CD14-positive monocyte (primary cell): Measurements from ENCODE around the gene GGTLC2. TPM values are rescaled to one million over a fixed set of nuclear protein-coding genes. Genes with fewer than 3 reads are reported as not detected.

Source experiments
- DNase-seq, 3 donors: peaks; one replicate each; pipeline ENCODE4 v3.0.0-alpha.2; 2011 to 2022
- H2AFZ ChIP-seq: 2 replicates; pipeline ENCODE4 v1.6.0; 2012; ENCODE audit warnings: mild to moderate bottlenecking, low read depth, low read length, inconsistent platforms; ENCODE audit not compliant: insufficient read depth, poor library complexity, severe bottlenecking
- H3K27ac ChIP-seq, 2 donors: 1 replicate in 1 of 2; 2 replicates in 1 of 2; pipeline ENCODE4 v1.5.1; 2012 to 2013; ENCODE audit warnings: low read length in 2 of 2, control low read depth in 1 of 2, inconsistent platforms in 1 of 2, low read depth in 1 of 2, mild to moderate bottlenecking in 1 of 2
- H3K27me3 ChIP-seq, 2 donors: one replicate each; pipeline versions ENCODE4 v1.6.0 to v1.6.1; 2011 to 2013; ENCODE audit warnings: low read length in 2 of 2; ENCODE audit not compliant: control insufficient read depth in 2 of 2, insufficient read depth in 2 of 2
- H3K36me3 ChIP-seq, 2 donors: replicated peaks in 1 of 2; 1 replicate in 1 of 2; 2 replicates in 1 of 2; pipeline versions ENCODE4 v1.5.1 to v1.6.1; 2012 to 2013; ENCODE audit warnings: low read length in 2 of 2, control low read depth in 1 of 2, inconsistent platforms in 1 of 2, mild to moderate bottlenecking in 1 of 2; ENCODE audit not compliant: insufficient read depth in 2 of 2, control insufficient read depth in 1 of 2
- H3K4me1 ChIP-seq, 2 donors: 1 replicate in 1 of 2; 2 replicates in 1 of 2; pipeline versions ENCODE4 v1.5.1 to v1.6.1; 2012 to 2013; ENCODE audit warnings: low read length in 2 of 2, control low read depth in 1 of 2, inconsistent platforms in 1 of 2, mild to moderate bottlenecking in 1 of 2, moderate library complexity in 1 of 2; ENCODE audit not compliant: insufficient read depth in 2 of 2, control insufficient read depth in 1 of 2
- H3K4me2 ChIP-seq: replicated peaks from 2 replicates; pipeline ENCODE3; 2012; ENCODE audit warnings: low read length, moderate library complexity, mild to moderate bottlenecking; ENCODE audit not compliant: poor library complexity, severe bottlenecking; ENCODE audit errors: extremely low read depth
- H3K4me3 ChIP-seq, 3 experiments: fragments of 200-600 bp in 1 of 3; sonication (generic) in 1 of 3; replicated peaks in 1 of 3; 1 replicate in 2 of 3; 2 replicates in 1 of 3; pipeline ENCODE4 v1.5.1; 2011 to 2013; ENCODE audit warnings: low read length in 3 of 3, mild to moderate bottlenecking in 3 of 3, control low read depth in 2 of 3, low read depth in 2 of 3, inconsistent platforms in 1 of 3, moderate library complexity in 1 of 3
- H3K79me2 ChIP-seq: 2 replicates; pipeline ENCODE4 v1.6.0; 2012; ENCODE audit warnings: mild to moderate bottlenecking, control low read depth, inconsistent platforms, low read length, moderate library complexity; ENCODE audit not compliant: insufficient read depth
- H3K9ac ChIP-seq: 2 replicates; pipeline ENCODE4 v1.6.0; 2017; ENCODE audit warnings: low read length, mild to moderate bottlenecking; ENCODE audit not compliant: insufficient read depth, poor library complexity, severe bottlenecking
- H3K9me3 ChIP-seq, 2 donors: replicated peaks in 1 of 2; 1 replicate in 1 of 2; 2 replicates in 1 of 2; pipeline versions ENCODE4 v1.5.1 to v1.6.1; 2012 to 2013; ENCODE audit warnings: low read length in 2 of 2, control low read depth in 1 of 2; ENCODE audit not compliant: control insufficient read depth in 1 of 2, insufficient read depth in 1 of 2
- H4K20me1 ChIP-seq: 2 replicates; pipeline ENCODE4 v1.6.0; 2012; ENCODE audit warnings: mild to moderate bottlenecking, low read length, control low read depth, moderate library complexity; ENCODE audit not compliant: insufficient read depth
- H3K27ac Mint-ChIP-seq, 7 donors: one replicate each; pipeline ENCODE4 v1.8.0; 2020; ENCODE audit warnings: mild to moderate bottlenecking in 7 of 7, mixed read lengths in 7 of 7, moderate library complexity in 6 of 7, inconsistent platforms in 2 of 7
- H3K27me3 Mint-ChIP-seq, 3 donors: one replicate each; pipeline ENCODE4 v1.8.0; 2021 to 2022; ENCODE audit warnings: low read depth in 3 of 3, mild to moderate bottlenecking in 3 of 3, mixed read lengths in 3 of 3, moderate library complexity in 3 of 3, inconsistent platforms in 1 of 3
- H3K36me3 Mint-ChIP-seq, 2 donors: one replicate each; pipeline ENCODE4 v1.8.0; 2020; ENCODE audit warnings: mixed read lengths in 2 of 2, inconsistent platforms in 1 of 2, mild to moderate bottlenecking in 1 of 2
- H3K4me1 Mint-ChIP-seq: one replicate; pipeline ENCODE4 v1.8.0; 2020; ENCODE audit warnings: mild to moderate bottlenecking, mixed read lengths
- H3K4me3 Mint-ChIP-seq, 2 donors: one replicate each; pipeline ENCODE4 v1.8.0; 2020; ENCODE audit warnings: mild to moderate bottlenecking in 2 of 2, mixed read lengths in 2 of 2, moderate library complexity in 1 of 2
- H3K9me3 Mint-ChIP-seq, 7 donors: one replicate each; pipeline ENCODE4 v1.8.0; 2020 to 2022; ENCODE audit warnings: mixed read lengths in 7 of 7, mild to moderate bottlenecking in 6 of 7, moderate library complexity in 6 of 7, inconsistent platforms in 2 of 7
- WGBS: methylation state at CpG from one replicate; pipeline ENCODE4 v1.1.5; 2013; ENCODE audit warnings: missing lambda C conversion rate; ENCODE audit not compliant: insufficient coverage; 5-methylcytosine and 5-hydroxymethylcytosine counted together
- intact Hi-C, 2 donors: fragments of 100-400 bp; cut with micrococcal nuclease; formaldehyde crosslinking; loops; one replicate each; pipeline versions ENCODE4 v1.15.0 to v1.15.1; 2023
- polyA plus RNA-seq, 3 donors: library from polyadenylated mRNA; depleted of rRNA in 1 of 3; unstranded in 2 of 3; stranded (reverse) in 1 of 3; fragments of 300-500 nt in 2 of 3; fragments of >200 nt in 1 of 3; fragmentation: Illumina TruSeq in 2 of 3; gene quantifications; 1 replicate in 2 of 3; 2 replicates in 1 of 3; pipeline ENCODE4 v1.2.3, GENCODE V29; 2012 to 2021
- TF ChIP-seq, protein P1 (sequence below): fragments of 200-600 bp; IDR thresholded peaks from one replicate; pipeline ENCODE4 v1.8.0; 2022; ENCODE audit warnings: antibody characterized with exemption, mild to moderate bottlenecking

GGTLC2 gene
- polyA plus RNA-seq, 3 donors = not detected

DNA sequence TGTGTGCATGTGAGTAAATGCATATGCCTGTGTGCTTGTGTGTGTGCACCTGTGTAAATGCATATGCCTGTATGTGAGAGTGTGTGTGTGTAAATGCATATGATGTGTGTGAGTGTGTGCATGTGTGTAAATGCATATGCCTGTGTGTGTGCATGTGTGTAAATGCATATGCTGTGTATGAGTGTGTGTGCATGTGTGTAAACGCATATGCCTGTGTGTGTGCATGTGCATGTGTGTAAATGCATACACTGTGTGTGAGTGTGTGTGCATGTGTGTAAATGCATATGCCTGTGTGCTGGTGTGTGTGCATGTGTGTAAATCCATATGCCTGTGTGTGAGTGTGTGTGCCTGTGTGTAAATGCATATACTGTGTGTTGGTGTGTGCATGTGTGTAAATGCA lies 37.8 kb downstream of the GGTLC2 start:
- no peak for DNase-seq
- Histone ChIP-seq H4K20me1 (no peaks in the 10 kb centered on the region), H3K4me2 (no peak overlapping the region), H3K27me3 (no peaks in the 10 kb centered on the region), H3K4me1 (peaks cover 0 to 4% of the 10 kb centered on the region in 2 donors), H3K79me2 (no peaks in the 10 kb centered on the region), H3K4me3 (no peak overlapping the region), H3K9me3 (no peaks in the 10 kb centered on the region), H3K9ac (no peak overlapping the region), H3K27ac (no peak overlapping the region), H3K36me3 (no peaks in the 10 kb centered on the region), H2AFZ (no peak overlapping the region)
- Mint-ChIP-seq H3K27ac (no peak overlapping the region), H3K4me3 (no peak overlapping the region), H3K27me3 (peaks cover 3 to 5% (median 3%) of the 10 kb centered on the region in 3 donors), H3K36me3 (no peaks in the 10 kb centered on the region), H3K4me1 (peaks cover 11% of the 10 kb centered on the region), H3K9me3 (no peaks in the 10 kb centered on the region)
- intact Hi-C loops = no loop called here
- 100% methylated on average over 1 of the region's 1 CpG for WGBS
- TF ChIP-seq, protein P1, sequence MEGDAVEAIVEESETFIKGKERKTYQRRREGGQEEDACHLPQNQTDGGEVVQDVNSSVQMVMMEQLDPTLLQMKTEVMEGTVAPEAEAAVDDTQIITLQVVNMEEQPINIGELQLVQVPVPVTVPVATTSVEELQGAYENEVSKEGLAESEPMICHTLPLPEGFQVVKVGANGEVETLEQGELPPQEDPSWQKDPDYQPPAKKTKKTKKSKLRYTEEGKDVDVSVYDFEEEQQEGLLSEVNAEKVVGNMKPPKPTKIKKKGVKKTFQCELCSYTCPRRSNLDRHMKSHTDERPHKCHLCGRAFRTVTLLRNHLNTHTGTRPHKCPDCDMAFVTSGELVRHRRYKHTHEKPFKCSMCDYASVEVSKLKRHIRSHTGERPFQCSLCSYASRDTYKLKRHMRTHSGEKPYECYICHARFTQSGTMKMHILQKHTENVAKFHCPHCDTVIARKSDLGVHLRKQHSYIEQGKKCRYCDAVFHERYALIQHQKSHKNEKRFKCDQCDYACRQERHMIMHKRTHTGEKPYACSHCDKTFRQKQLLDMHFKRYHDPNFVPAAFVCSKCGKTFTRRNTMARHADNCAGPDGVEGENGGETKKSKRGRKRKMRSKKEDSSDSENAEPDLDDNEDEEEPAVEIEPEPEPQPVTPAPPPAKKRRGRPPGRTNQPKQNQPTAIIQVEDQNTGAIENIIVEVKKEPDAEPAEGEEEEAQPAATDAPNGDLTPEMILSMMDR = no peak

- peaks cover 1 to 3% (median 3%) of the 10 kb centered on the region in 3 donors for H3K27me3 Mint-ChIP-seq
These were observed 38.6 kb downstream of the GGTLC2 start for GRCh38 chr22:22682807-22683667.

More at GRCh38 chr22:22682807-22683667, 38.6 kb downstream of the GGTLC2 start:
- Mint-ChIP-seq H3K9me3 (no peaks in the 10 kb centered on the region), H3K27ac (no peak overlapping the region), H3K36me3 (no peaks in the 10 kb centered on the region), H3K4me1 (peaks cover 14% of the 10 kb centered on the region), H3K4me3 (no peak overlapping the region)
- no peak for DNase-seq
- Histone ChIP-seq H3K9me3 (no peaks in the 10 kb centered on the region), H3K79me2 (no peaks in the 10 kb centered on the region), H4K20me1 (no peaks in the 10 kb centered on the region), H3K27ac (no peak overlapping the region), H3K36me3 (no peaks in the 10 kb centered on the region), H3K27me3 (no peaks in the 10 kb centered on the region), H3K9ac (no peak overlapping the region), H2AFZ (no peak overlapping the region), H3K4me1 (peaks cover 0 to 4% of the 10 kb centered on the region in 2 donors), H3K4me3 (no peak overlapping the region), H3K4me2 (no peak overlapping the region)
- WGBS = 83% methylated on average over 1 of the region's 5 CpGs
- intact Hi-C loops = no loop called here
- TF ChIP-seq, protein P1 = no peak
